ENCODE results near the gene SPCS2.

- TF ChIP-seq CHD2 (IDR thresholded peaks at IDR 0.05; ENCODE audit: low read length, partially characterized antibody) (no peak), SIN3A (IDR thresholded peaks at IDR 0.05; ENCODE audit: borderline replicate concordance, low read depth, low read length) (no peak), TAF1 (IDR thresholded peaks at IDR 0.05; ENCODE audit: borderline replicate concordance, low read depth, low read length) (no peak), CTCF (IDR thresholded peaks at IDR 0.05) (no peak), TCF12 (IDR thresholded peaks at IDR 0.05) (no peak), EP300 (IDR thresholded peaks at IDR 0.05; ENCODE audit: borderline replicate concordance in 1 of 2, low read depth in 1 of 2, low read length in 1 of 2) (no peak), RFX5 (IDR thresholded peaks at IDR 0.05; ENCODE audit: low read length) (no peak), POLR2AphosphoS5 (IDR thresholded peaks at IDR 0.05; ENCODE audit: low read depth, low read length) (no peak), YY1 (IDR thresholded peaks at IDR 0.05; ENCODE audit: low read depth) (no peak), USF1 (IDR thresholded peaks at IDR 0.05; ENCODE audit: borderline replicate concordance, low read depth) (no peak), JUND (IDR thresholded peaks at IDR 0.05) (no peak), FOXJ3 (CRISPR knock-in tag; IDR thresholded peaks at IDR 0.05) (no peak)
Measured at GRCh38 chr11:74971424-74971823, 22.4 kb downstream of the SPCS2 start.
